Fibroblast of villous mesenchyme (primary cell): ENCODE measurements around the gene ARVCF. TPM values are rescaled to one million over a fixed set of nuclear protein-coding genes. Genes with fewer than 3 reads are reported as not detected.

Source experiments
- DNase-seq: peaks from one replicate; pipeline ENCODE4 v3.0.0-alpha.2; 2010; ENCODE audit warnings: low read depth
- H3K4me3 ChIP-seq: 2 replicates; pipeline ENCODE4 v1.5.1; 2011; ENCODE audit warnings: low read depth, mild to moderate bottlenecking, low read length
- total RNA-seq: library from RNA; depleted of rRNA; stranded (reverse); fragments of >200 nt; gene quantifications from 2 replicates; pipeline ENCODE4 v1.2.3, GENCODE V29; 2012
- TF ChIP-seq, protein P1 (sequence below): IDR thresholded peaks from 2 replicates; pipeline ENCODE4 v1.5.1; 2012; ENCODE audit warnings: low read depth, mild to moderate bottlenecking, low read length; ENCODE audit not compliant: insufficient read depth

ARVCF gene
- total RNA-seq, 1 donor = 6.0 TPM

GRCh38 chr22:20021196-20022181, 4.9 kb upstream of the ARVCF start:
- peak overlapping the region; percentile 84 for H3K4me3 ChIP-seq
- DNase-seq = peak; percentile 33
- TF ChIP-seq, protein P1, sequence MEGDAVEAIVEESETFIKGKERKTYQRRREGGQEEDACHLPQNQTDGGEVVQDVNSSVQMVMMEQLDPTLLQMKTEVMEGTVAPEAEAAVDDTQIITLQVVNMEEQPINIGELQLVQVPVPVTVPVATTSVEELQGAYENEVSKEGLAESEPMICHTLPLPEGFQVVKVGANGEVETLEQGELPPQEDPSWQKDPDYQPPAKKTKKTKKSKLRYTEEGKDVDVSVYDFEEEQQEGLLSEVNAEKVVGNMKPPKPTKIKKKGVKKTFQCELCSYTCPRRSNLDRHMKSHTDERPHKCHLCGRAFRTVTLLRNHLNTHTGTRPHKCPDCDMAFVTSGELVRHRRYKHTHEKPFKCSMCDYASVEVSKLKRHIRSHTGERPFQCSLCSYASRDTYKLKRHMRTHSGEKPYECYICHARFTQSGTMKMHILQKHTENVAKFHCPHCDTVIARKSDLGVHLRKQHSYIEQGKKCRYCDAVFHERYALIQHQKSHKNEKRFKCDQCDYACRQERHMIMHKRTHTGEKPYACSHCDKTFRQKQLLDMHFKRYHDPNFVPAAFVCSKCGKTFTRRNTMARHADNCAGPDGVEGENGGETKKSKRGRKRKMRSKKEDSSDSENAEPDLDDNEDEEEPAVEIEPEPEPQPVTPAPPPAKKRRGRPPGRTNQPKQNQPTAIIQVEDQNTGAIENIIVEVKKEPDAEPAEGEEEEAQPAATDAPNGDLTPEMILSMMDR = no peak

DNA sequence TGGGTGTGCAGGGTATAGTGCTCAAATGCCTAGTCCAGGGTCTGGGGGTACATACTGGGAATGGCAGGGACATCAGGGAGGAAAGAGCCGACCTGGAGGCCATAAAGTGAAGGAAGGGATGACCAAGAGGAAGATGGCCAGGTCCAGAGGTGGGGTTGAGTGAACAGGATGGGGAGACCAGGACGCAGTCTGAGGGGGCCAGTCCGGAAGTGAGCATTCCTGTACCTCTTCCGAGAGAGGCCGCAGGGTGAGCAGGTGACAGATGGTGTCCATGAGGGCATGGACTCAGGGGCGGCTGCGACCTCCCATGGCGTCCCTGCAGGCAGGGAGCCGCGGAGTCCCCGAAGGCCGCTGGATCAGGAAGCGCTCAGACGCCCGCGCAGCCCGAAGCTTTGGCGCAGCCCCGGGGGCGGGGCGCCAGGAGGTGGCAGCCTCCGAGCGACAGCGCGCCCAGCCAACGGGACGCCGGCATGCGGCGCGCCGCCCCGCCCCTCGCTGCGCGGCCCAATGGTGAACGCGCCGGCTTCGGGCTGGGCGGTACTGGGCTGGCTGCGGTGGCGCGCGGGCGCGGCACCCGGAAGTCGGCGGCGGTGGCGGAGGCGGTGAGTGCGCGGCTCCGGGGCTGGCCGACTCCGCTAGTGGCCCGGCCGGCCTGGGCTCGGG, 4.0 kb upstream of the ARVCF start, which contains the start of gene TANGO2:
Gene TANGO2 (plus strand): TSS at position 578 of the 663 bp plus-strand sequence. CDS start 15,689 bp downstream, outside the sequence.
- TF ChIP-seq, protein P1 = no peak

GRCh38 chr22:20019661-20020532, 3.3 kb upstream of the ARVCF start:
- peak overlapping the region; percentile 55 for H3K4me3 ChIP-seq
- TF ChIP-seq, protein P1 = no peak
- DNase-seq = no peak

More for the DNA sequence above, 4.0 kb upstream of the ARVCF start, which contains the start of gene TANGO2:
- H3K4me3 ChIP-seq = peak within 1 kb of the TSS; percentile 84
- DNase-seq = peak; percentile 90

DNA sequence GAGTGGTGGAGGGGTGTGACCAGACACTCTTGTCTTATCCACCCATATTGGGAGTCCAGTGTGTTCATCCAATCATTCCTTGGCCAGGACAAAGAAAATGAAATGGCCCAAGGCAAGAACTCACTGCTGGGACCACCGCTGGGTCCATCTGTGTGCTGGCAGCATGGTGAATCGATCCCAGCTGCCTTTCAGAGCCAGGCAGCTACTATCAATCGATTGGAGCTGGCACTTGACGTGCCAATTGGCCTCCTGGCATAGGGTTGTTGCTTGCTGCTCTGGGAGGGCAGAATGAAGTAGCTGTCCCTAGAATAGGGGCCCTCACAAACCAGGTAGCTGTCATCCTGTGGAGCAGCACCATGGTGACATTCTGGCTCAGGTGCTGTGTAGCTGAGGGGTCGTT, 1.4 kb upstream of the ARVCF start:
- TF ChIP-seq, protein P1 = no peak
- DNase-seq = no peak
- no peak overlapping the region for H3K4me3 ChIP-seq

- no peak for DNase-seq
- TF ChIP-seq, protein P1 = no peak
- no peak overlapping the region for H3K4me3 ChIP-seq
Observed at GRCh38 chr22:20017622-20017958, 967 bp upstream of the ARVCF start.
